Upper lobe of right lung (tissue), 1 donor: ENCODE data around the gene ZNF160. TPM values are rescaled to one million over a fixed set of nuclear protein-coding genes. Genes with fewer than 3 reads are reported as not detected.
"Not testable (repeated sequence)": the region's sequence is repeated elsewhere in the genome, so short reads cannot be mapped to it uniquely, and the experiment has no call there.

ENCODE experiments used
- ATAC-seq: fragments of 200-7000 bp; cut with Tn5 transposase; one replicate; pipeline ENCODE4 v1.9.1; 2020; ENCODE audit warnings: mild to moderate bottlenecking, moderate library complexity
- DNase-seq: peaks from one replicate; pipeline ENCODE4 v3.0.0-alpha.2; 2020
- H3K27ac ChIP-seq: fragments of 200-600 bp; one replicate; pipeline ENCODE4 v1.8.0; 2022
- H3K27me3 ChIP-seq: fragments of 200-600 bp; one replicate; pipeline ENCODE4 v1.8.0; 2022; ENCODE audit warnings: mild to moderate bottlenecking
- H3K36me3 ChIP-seq: fragments of 200-600 bp; one replicate; pipeline ENCODE4 v1.8.0; 2022
- H3K4me1 ChIP-seq: fragments of 200-600 bp; one replicate; pipeline ENCODE4 v1.8.0; 2022
- H3K4me3 ChIP-seq: fragments of 200-600 bp; one replicate; pipeline ENCODE4 v1.8.0; 2022; ENCODE audit warnings: mild to moderate bottlenecking
- H3K9me3 ChIP-seq: fragments of 200-600 bp; one replicate; pipeline ENCODE4 v1.8.0; 2022
- CTCF ChIP-seq: fragments of 200-600 bp; IDR thresholded peaks from one replicate; pipeline ENCODE4 v1.8.0; 2022; ENCODE audit warnings: antibody characterized with exemption
- intact Hi-C: fragments of 100-400 bp; cut with DNase I; formaldehyde crosslinking; loops from one replicate; pipeline ENCODE4 v1.11.0; 2022
- total RNA-seq: library from RNA; stranded (reverse); fragmentation: NEBNext Ultra II Directional; extraction: Animal tissue kit (Norgen Biotek cat#: 25700); gene quantifications from one replicate; pipeline ENCODE4 v1.2.1, GENCODE V29; 2021
- donor health status: DM: no; HTN: yes; CAD: no; lungs with severe emphysema.

The ZNF160 gene
- total RNA-seq, 1 donor from 2014 or later = 35.3 TPM

GRCh38 chr19:53131727-53132126 is 28.5 kb upstream of the ZNF160 start:
- ATAC-seq (no peak), DNase-seq (no peak)
- H3K27me3 ChIP-seq = no peaks in the 10 kb centered on the region
- H3K27ac ChIP-seq = no peak overlapping the region
- TF ChIP-seq CTCF = no peak
- H3K36me3 ChIP-seq = no peaks in the 10 kb centered on the region
- no peaks in the 10 kb centered on the region for H3K9me3 ChIP-seq
- H3K4me1 ChIP-seq = peaks cover 10% of the 10 kb centered on the region
- H3K4me3 ChIP-seq = peak overlapping the region; percentile 60
- intact Hi-C loops = no loop called here

- Histone ChIP-seq H3K36me3 (no peaks in the 10 kb centered on the region), H3K4me3 (no peak overlapping the region), H3K9me3 (no peaks in the 10 kb centered on the region), H3K27me3 (no peaks in the 10 kb centered on the region), H3K4me1 (peaks cover 10% of the 10 kb centered on the region), H3K27ac (no peak overlapping the region)
- no peak for TF ChIP-seq CTCF
- intact Hi-C loops = no loop called here
- ATAC-seq (no peak), DNase-seq (no peak)
These were observed 27.9 kb upstream of the ZNF160 start for GRCh38 chr19:53131085-53131590.

GRCh38 chr19:53130506-53130905 is 27.3 kb upstream of the ZNF160 start:
- Histone ChIP-seq H3K4me3 (no peak overlapping the region), H3K36me3 (no peaks in the 10 kb centered on the region), H3K4me1 (peaks cover 10% of the 10 kb centered on the region), H3K27ac (no peak overlapping the region), H3K27me3 (no peaks in the 10 kb centered on the region), H3K9me3 (no peaks in the 10 kb centered on the region)
- no peak for DNase-seq
- ATAC-seq = no peak
- intact Hi-C loops = no loop called here
- no peak for TF ChIP-seq CTCF

GRCh38 chr19:53126733-53127526 is 23.7 kb upstream of the ZNF160 start:
- H3K4me3 ChIP-seq, H3K4me1 ChIP-seq, H3K36me3 ChIP-seq, H3K27me3 ChIP-seq, DNase-seq, ATAC-seq, H3K27ac ChIP-seq, intact Hi-C loops, H3K9me3 ChIP-seq: not testable (repeated sequence)

- Histone ChIP-seq H3K4me3 (no peak overlapping the region), H3K27me3 (no peaks in the 10 kb centered on the region), H3K27ac (no peak overlapping the region), H3K36me3 (no peaks in the 10 kb centered on the region), H3K4me1 (no peaks in the 10 kb centered on the region), H3K9me3 (no peaks in the 10 kb centered on the region)
- intact Hi-C loops = no loop called here
- TF ChIP-seq CTCF = no peak
- ATAC-seq (no peak), DNase-seq (peak; percentile 35)
These were observed 20.2 kb upstream of the ZNF160 start for GRCh38 chr19:53123400-53123799.

- Histone ChIP-seq H3K4me3 (no peak overlapping the region), H3K27me3 (no peaks in the 10 kb centered on the region), H3K27ac (no peak overlapping the region), H3K36me3 (peaks cover 12% of the 10 kb centered on the region), H3K9me3 (no peaks in the 10 kb centered on the region), H3K4me1 (no peaks in the 10 kb centered on the region)
- ATAC-seq (no peak), DNase-seq (no peak)
- intact Hi-C loops = no loop called here
- no peak for TF ChIP-seq CTCF
These were observed 9.1 kb upstream of the ZNF160 start for GRCh38 chr19:53112286-53112685.
